HPDE6-E6E7 (cell line): ENCODE measurements around the gene ARHGAP33.

ENCODE experiments used
- DNase-seq: peaks from one replicate; pipeline ENCODE4 v3.0.0; 2011; ENCODE audit warnings: missing footprints; ENCODE audit errors: extremely low spot score

Gene ARHGAP33

GRCh38 chr19:35740423-35741202 lies 34.8 kb upstream of the ARHGAP33 start:
- peak; percentile 99 for DNase-seq

DNA sequence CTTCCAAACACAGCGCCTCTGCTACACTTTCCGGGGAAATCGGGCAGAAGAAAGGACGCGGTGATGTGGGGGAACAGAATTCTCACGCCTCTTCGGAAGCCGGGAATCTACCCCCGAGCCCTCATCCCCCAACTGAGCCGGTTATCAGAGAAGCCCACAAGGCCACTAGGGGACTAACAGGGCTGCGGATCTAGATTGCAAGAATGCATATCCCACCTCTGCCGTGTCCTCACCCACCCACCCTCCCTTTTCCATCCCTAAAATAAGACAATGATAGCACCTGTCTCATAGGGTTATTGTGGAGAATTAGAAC lies 34.2 kb upstream of the ARHGAP33 start:
- DNase-seq: no peak

DNA sequence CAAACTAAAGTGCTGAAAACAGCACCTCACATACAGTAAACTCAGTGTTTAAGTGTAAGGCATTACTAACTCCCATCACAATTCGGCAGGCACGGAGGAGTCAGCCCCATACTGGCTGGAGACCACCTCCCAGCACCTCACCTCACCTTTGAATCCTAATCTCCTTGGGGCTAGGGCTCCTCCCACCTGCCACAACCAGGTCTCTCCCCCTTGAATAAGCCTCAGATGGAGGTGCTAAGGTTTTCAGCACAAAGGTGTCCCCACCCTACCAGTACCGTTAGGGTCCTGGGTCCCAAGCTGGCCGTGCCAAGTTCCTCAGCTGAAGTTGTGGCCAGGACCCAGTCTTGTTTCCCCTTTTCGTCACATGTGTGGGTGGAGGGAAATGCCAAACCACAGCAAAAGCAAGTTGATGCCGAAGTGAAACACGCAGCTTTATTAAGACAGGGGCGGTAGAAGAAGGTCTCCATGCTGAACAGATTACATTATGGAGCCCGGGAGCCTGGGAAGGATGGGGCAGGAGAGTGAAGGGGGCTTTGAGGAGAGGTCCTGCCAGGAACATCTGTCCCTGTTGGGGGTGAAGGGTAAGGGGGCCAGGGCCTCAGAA lies 33.1 kb upstream of the ARHGAP33 start, which contains the start of gene IGFLR1:
Gene IGFLR1 (minus strand): TSS at position 332 of the 604 bp plus-strand sequence. CDS start 1,272 bp downstream, outside the sequence.
- DNase-seq: no peak

- no peak for DNase-seq
Observed at GRCh38 chr19:35743640-35744429, 31.5 kb upstream of the ARHGAP33 start.

DNA sequence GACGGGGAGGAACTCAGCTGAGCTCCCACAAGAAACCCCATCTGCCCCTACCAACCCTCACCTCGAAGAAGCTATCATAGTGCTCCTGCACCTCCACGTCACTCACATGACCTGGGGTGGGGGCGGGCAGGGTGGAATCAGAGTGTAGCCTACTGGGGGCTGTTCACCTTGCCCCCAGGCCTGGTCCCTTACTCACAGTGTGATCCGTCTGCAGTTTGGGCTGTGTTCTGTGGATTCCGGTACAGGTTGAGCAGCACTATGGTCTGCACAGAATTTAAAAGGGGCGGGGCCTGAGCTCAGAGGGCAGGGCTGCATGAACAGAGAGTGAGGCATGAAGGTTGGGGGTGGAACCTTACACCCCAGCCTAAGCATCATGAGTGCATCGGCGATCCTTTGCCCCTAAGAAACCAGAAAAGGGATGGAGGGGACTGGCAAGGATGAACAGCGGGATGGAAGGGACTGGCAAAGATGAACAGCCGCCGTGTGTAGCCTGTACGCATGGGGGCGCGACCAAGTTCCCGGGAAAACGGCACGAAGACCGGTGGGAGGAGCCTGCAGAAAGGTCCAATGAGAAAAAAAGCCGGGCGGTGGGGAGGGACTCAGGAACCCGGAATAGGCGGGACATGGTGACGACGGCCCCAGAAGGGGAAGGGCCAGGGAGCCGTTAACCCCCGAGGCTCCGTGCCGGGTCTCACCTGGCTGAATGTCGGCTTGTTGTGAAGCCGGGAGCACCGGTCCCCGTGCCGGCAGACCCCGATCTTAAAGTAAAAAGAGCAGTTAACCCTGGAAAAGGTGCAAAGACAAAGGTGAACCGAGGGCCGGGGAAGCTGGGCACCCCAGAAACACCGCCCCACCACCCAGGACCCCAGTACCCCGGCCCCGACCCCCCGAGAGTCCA lies 30.7 kb upstream of the ARHGAP33 start:
- DNase-seq: peak; percentile 83

DNA sequence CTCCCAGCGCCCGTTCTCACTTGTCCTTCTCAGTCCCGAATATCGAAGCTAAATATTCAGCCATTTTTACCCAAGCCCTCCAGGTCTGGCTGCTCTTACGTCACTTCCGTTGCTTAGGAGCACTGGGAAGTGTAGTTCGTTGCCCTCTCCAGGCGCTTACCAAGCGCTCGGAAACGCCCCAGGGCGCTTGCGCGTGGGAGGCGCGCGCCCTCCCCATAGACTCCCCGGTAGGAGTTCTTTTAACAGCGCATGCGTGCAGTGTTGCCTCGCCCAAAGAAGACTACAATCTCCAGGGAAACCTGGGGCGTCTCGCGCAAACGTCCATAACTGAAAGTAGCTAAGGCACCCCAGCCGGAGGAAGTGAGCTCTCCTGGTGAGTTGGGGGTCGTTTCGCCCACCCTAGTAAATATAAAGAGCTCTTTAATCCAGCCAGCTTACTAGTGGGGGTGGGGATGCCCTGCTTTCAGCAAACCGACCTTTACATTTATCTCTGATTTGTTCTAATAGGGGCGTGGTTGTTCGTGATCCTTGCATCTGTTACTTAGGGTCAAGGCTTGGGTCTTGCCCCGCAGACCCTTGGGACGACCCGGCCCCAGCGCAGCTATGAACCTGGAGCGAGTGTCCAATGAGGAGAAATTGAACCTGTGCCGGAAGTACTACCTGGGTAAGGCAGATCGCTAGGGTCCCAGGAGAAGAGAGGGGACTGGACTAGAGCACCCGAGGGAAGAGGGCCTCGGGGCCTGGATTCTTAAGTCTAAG lies 29.9 kb upstream of the ARHGAP33 start, which contains the start of the genes PSENEN and U2AF1L4:
Gene PSENEN (plus strand): TSS at position 324 of the 759 bp plus-strand sequence. CDS start 280 bp downstream, at position 604.
Gene U2AF1L4 (minus strand): TSS at position 91 of the 759 bp plus-strand sequence. CDS start 27 bp downstream, at position 64.
- peak; percentile 95 for DNase-seq

GRCh38 chr19:35746087-35746462 lies 29.3 kb upstream of the ARHGAP33 start:
- DNase-seq: no peak

GRCh38 chr19:35746531-35746930 lies 28.8 kb upstream of the ARHGAP33 start:
- no peak for DNase-seq

- DNase-seq: peak; percentile 98
Observed at GRCh38 chr19:35748106-35749020, 27.0 kb upstream of the ARHGAP33 start, which contains the start of gene LIN37. Gene LIN37, plus strand, starts transcription at chr19:35748576. Its CDS starts 149 bp downstream, at chr19:35748725.

DNA sequence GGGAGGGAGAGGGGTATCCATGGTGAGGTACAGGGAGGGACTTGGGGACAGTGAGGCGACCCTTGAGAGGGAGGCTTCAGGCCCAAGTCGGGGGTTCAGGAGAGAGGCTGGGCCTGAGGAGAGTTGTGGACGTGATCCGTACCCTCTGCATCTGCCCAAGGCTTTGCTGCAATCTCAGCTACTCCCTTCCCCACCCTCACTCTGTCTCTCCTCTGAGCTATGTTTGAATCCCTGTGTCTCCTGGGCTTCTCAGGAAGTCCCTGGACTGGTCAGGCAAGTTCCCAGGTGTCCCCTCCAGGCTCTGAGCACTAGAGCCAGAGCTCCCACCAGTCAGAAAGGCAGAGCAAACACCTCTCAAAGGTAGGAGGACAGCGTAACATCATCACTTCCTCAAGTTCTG lies 25.2 kb upstream of the ARHGAP33 start:
- DNase-seq: no peak

GRCh38 chr19:35751839-35752745 lies 23.3 kb upstream of the ARHGAP33 start:
- DNase-seq: no peak

DNA sequence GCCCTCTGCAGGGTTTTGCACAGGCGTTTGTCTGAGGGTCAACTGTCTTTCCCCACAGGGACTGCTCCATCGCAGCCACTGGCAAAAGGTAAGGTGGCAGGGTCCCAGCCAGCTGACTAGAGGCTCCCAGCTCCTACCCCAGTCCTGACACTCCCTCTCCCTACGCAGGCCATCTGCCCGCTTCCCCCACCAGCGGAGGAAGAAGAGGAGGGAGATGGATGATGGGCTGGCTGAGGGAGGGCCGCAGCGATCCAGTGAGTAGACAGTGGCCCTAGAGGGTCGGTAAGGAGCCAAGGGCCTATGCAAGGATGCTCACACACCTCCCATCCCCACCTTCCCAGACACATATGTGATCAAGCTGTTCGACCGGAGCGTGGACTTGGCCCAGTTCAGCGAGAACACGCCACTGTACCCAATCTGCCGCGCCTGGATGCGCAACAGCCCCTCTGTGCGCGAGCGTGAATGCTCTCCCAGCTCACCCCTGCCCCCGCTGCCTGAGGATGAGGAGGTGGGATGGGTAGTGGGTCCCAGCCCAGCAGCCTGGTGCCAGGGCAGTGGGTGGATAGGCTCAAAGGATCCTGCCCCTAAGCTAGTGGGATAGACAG lies 22.5 kb upstream of the ARHGAP33 start:
- no peak for DNase-seq

- no peak for DNase-seq
Observed at GRCh38 chr19:35753634-35754369, 21.6 kb upstream of the ARHGAP33 start.

- no peak for DNase-seq
Observed at GRCh38 chr19:35754370-35755130, 20.8 kb upstream of the ARHGAP33 start.

DNA sequence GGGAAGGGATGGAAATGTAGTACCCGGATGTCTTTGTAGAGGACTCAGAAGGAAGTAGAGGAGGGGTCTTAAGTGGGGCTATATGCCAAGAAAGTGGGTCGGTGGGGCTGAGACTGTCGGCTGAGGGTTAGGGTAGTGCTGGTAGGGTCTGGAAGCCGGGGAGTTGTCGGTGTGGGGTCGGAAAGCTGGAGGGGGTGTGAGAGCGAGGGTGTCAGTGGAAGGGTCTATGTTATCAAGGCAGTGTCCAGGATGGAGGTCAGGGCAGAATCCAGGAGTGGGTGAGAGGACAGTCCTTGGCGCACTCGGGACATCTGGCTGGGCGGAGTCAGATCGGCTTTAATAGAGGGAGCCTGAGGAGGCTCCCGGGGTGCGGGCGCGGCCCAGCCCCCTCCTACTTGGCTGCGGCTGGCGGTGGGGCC lies 20.2 kb upstream of the ARHGAP33 start:
- DNase-seq: no peak
